GM12875 (cell line): ENCODE measurements around the gene TOGARAM1.

Source experiments
- H3K4me3 ChIP-seq: one replicate; pipeline ENCODE4 v1.5.1; 2011; ENCODE audit warnings: low read depth, low read length, control low read depth
- CTCF ChIP-seq: IDR thresholded peaks from 2 replicates; pipeline ENCODE4 v1.5.1; 2011; ENCODE audit warnings: low read depth, mild to moderate bottlenecking, control low read depth, inconsistent platforms, low read length, moderate library complexity, borderline replicate concordance; ENCODE audit not compliant: insufficient read depth

Gene TOGARAM1

DNA sequence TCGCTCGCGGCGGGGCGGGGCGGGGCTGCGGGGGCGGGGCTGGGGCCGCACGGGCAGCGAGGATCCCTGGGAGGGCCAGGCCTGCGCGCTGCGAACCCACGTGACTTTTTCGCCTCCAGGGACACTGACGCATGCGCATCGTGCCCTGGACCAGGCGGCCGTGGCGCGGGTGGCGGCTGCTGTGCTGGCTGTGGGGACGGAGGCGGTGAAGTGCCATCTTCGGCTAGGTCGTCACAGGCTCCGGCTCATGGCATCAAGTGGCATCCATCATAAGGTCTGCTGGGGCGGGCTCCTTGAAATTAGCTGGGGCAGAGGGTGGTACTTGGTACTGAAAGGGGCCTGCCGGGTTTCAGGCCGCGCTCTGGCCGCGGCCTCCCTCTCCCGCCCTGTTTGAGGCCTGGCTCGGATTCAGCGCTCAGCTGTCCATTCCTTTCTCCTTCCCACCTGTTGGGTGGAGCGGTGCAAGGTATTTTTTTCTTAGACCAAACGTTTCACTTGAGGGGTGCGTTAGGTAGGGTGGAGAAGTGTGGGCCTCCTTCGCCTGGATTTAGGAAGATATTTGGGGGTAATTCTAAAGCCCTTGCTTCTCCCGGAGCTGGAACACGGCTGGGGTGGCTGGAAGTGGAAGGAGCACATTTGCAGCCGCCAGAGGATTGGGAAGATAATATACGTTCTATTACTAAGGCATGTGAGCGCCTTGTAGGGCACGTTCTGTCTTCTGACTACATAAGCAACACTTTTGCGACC, 122.2 kb downstream of the TOGARAM1 start, which contains the start of gene PRPF39:
Gene PRPF39, plus strand, starts transcription at position 141 of the 747 bp plus-strand sequence. CDS start 11,124 bp downstream, outside the sequence.
- no peak for TF ChIP-seq CTCF
- H3K4me3 ChIP-seq: peak within 1 kb of the TSS; percentile 74

GRCh38 chr14:45084946-45085346, 123.0 kb downstream of the TOGARAM1 start:
- no peak for TF ChIP-seq CTCF
- peak overlapping the region; percentile 74 for H3K4me3 ChIP-seq

DNA sequence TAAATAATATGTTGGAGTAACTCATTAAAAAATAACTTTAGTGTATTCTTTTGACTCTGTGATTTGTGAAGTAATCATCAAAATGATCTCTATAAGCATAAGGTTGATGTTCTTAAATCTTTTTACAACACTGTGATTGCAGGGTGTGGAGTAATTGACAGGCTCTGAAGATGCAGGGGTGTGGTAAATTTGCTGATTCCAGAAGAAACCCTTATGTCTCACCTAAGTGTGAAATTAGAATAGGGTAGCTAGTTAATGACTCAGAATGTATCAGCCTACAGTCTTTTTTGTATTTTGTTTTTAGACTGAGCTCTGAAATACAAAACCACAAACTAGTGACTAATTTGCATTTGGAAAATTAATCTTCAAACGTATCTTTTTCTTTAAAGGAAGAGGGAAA, 127.8 kb downstream of the TOGARAM1 start:
- no peak overlapping the region for H3K4me3 ChIP-seq

DNA sequence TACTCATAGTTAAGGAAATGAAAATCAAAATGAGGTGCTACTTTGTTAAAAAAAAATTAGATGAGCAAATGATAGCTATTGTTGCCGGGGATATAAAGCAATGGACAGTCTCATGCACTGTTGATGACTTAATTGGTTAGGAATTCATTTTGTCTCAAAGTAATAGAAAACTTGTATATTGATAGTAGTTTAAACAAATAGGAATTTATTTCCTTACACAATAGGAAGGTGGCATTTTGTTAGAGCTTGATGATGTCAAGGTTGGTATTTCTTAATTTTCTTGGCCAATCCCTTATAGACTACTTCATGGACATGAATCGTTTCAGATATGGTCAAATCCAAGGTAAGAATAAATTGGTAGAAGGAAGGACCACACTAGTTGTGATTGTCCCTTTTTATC, 129.7 kb downstream of the TOGARAM1 start:
- TF ChIP-seq CTCF: no peak
- H3K4me3 ChIP-seq: no peak overlapping the region

More for the DNA sequence above, 127.8 kb downstream of the TOGARAM1 start:
- TF ChIP-seq CTCF: no peak

DNA sequence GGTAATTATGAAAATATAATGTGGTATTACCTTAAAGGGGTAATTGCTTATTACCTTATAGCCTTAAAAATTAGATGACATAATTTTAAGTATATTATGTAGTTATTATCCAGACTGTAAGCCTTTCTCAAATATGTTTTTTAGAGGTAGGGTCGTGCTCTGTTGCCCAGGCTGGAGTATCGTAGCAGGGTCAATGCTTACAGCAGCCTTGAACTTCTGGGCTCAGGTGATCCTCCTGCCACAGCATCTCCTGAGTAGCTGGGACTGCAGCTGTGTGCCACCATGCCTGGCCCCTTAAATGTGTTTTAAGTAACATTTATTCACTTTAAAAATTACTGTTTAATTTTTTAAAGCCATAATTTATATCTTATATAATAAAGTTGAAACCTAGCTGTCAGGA, 132.3 kb downstream of the TOGARAM1 start:
- no peak for TF ChIP-seq CTCF
- no peak overlapping the region for H3K4me3 ChIP-seq

DNA sequence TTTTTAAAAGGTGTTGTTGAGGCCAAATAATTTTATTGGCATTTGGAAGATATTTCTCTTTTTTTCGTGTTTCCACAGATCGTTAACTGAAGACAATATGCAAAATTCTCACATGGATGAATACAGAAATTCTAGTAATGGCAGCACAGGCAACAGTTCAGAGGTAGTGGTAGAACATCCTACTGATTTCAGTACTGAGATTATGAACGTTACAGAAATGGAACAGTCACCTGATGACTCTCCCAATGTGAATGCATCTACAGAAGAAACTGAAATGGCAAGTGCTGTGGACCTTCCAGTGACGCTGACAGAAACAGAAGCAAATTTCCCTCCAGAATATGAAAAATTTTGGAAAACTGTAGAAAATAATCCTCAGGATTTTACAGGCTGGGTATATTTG, 133.2 kb downstream of the TOGARAM1 start:
- H3K4me3 ChIP-seq: no peak overlapping the region
- no peak for TF ChIP-seq CTCF

GRCh38 chr14:45096218-45096617, 134.2 kb downstream of the TOGARAM1 start:
- no peak overlapping the region for H3K4me3 ChIP-seq
- TF ChIP-seq CTCF: no peak
